Neuronal stem cell (in vitro differentiated cells): ENCODE measurements around the gene SPAG16.

Experiments used
- DNase-seq: peaks from one replicate; pipeline ENCODE4 v3.0.0-alpha.2; 2013; ENCODE audit warnings: low spot score
- H2AFZ ChIP-seq: one replicate; pipeline ENCODE4 v1.6.1; 2013; ENCODE audit warnings: mild to moderate bottlenecking, low read length, inconsistent platforms
- H2AK5ac ChIP-seq: 2 replicates; pipeline ENCODE4 v1.6.1; 2013; ENCODE audit warnings: low read depth, mild to moderate bottlenecking, inconsistent platforms, low read length, moderate library complexity, mixed read lengths
- H2BK120ac ChIP-seq: 2 replicates; pipeline ENCODE4 v1.6.1; 2013; ENCODE audit warnings: low read depth, mild to moderate bottlenecking, inconsistent platforms, low read length, moderate library complexity, mixed read lengths
- H2BK12ac ChIP-seq: one replicate; pipeline ENCODE4 v1.6.1; 2013; ENCODE audit warnings: low read length, inconsistent platforms
- H2BK15ac ChIP-seq: 2 replicates; pipeline ENCODE4 v1.6.1; 2013; ENCODE audit warnings: mild to moderate bottlenecking, low read length, inconsistent platforms, mixed read lengths
- H2BK5ac ChIP-seq: one replicate; pipeline ENCODE4 v1.6.1; 2013; ENCODE audit warnings: inconsistent platforms, mild to moderate bottlenecking, low read length, moderate library complexity
- H3K14ac ChIP-seq: one replicate; pipeline ENCODE4 v1.6.1; 2013; ENCODE audit warnings: low read length, inconsistent platforms
- H3K18ac ChIP-seq: 2 replicates; pipeline ENCODE4 v1.6.1; 2013; ENCODE audit warnings: low read length, inconsistent platforms
- H3K23ac ChIP-seq: 2 replicates; pipeline ENCODE4 v1.6.1; 2013; ENCODE audit warnings: low read depth, mild to moderate bottlenecking, mixed read lengths, low read length, inconsistent platforms; ENCODE audit not compliant: poor library complexity
- H3K27ac ChIP-seq: replicated peaks from 3 replicates; pipeline ENCODE4 v1.5.1; 2013; ENCODE audit warnings: low read length, inconsistent platforms
- H3K27me3 ChIP-seq, 3 experiments: 2 replicates each; pipeline ENCODE4 v1.6.1; 2013; ENCODE audit warnings: low read length in 3 of 3, mild to moderate bottlenecking in 2 of 3, inconsistent platforms in 1 of 3, low read depth in 1 of 3, mixed read lengths in 1 of 3, moderate library complexity in 1 of 3; ENCODE audit not compliant: control insufficient read depth in 3 of 3, insufficient read depth in 3 of 3
- H3K36me3 ChIP-seq, 2 donors: replicated peaks in 1 of 2; 2 replicates each; pipeline ENCODE4 v1.6.1; 2013; ENCODE audit warnings: low read length in 2 of 2; ENCODE audit not compliant: control insufficient read depth in 2 of 2, insufficient read depth in 2 of 2
- H3K4ac ChIP-seq: 2 replicates; pipeline ENCODE4 v1.6.1; 2013; ENCODE audit warnings: inconsistent platforms, mild to moderate bottlenecking, low read length, moderate library complexity
- H3K4me1 ChIP-seq, 2 donors: 1 replicate in 1 of 2; 2 replicates in 1 of 2; pipeline ENCODE4 v1.6.1; 2013; ENCODE audit warnings: low read length in 2 of 2, low read depth in 1 of 2; ENCODE audit not compliant: control insufficient read depth in 2 of 2, insufficient read depth in 1 of 2
- H3K4me2 ChIP-seq: one replicate; pipeline ENCODE4 v1.6.1; 2013; ENCODE audit warnings: mild to moderate bottlenecking, low read length, inconsistent platforms; ENCODE audit not compliant: insufficient read depth, poor library complexity, severe bottlenecking
- H3K4me3 ChIP-seq, 2 donors: 2 replicates each; pipeline ENCODE4 v1.5.1; 2013; ENCODE audit warnings: low read length in 2 of 2, mild to moderate bottlenecking in 2 of 2, inconsistent platforms in 1 of 2, moderate library complexity in 1 of 2
- H3K79me1 ChIP-seq: one replicate; pipeline ENCODE4 v1.6.1; 2013; ENCODE audit warnings: low read depth, mild to moderate bottlenecking, inconsistent platforms, low read length, moderate library complexity
- H3K9ac ChIP-seq: one replicate; pipeline ENCODE4 v1.6.1; 2013; ENCODE audit warnings: mild to moderate bottlenecking, low read depth, low read length, inconsistent platforms; ENCODE audit not compliant: poor library complexity
- H3K9me3 ChIP-seq, 2 donors: replicated peaks in 1 of 2; 2 replicates each; pipeline versions ENCODE3 to v1.6.1; 2013; ENCODE audit warnings: low read length in 2 of 2, mild to moderate bottlenecking in 2 of 2, inconsistent platforms in 1 of 2, low read depth in 1 of 2, mixed read lengths in 1 of 2, moderate library complexity in 1 of 2; ENCODE audit not compliant: control insufficient read depth in 2 of 2, insufficient read depth in 1 of 2
- H4K8ac ChIP-seq: one replicate; pipeline ENCODE4 v1.6.1; 2013; ENCODE audit warnings: low read depth, mild to moderate bottlenecking, inconsistent platforms, low read length, moderate library complexity
- H4K91ac ChIP-seq: one replicate; pipeline ENCODE4 v1.6.1; 2013; ENCODE audit warnings: low read length, low read depth, mild to moderate bottlenecking, inconsistent platforms; ENCODE audit not compliant: poor library complexity
- WGBS, 2 donors: extraction: QIAGEN DNeasy Blood & Tissue Kit; methylation state at CpG; one replicate each; pipeline ENCODE4 v1.1.7; 2013; ENCODE audit warnings: missing lambda C conversion rate in 2 of 2, mixed read lengths in 1 of 2; ENCODE audit not compliant: insufficient read length in 2 of 2, insufficient replicate concordance in 1 of 2; ENCODE audit errors: extremely low coverage in 2 of 2; 5-methylcytosine and 5-hydroxymethylcytosine counted together

SPAG16 gene

GRCh38 chr2:214066862-214067261, 782.6 kb downstream of the SPAG16 start:
- Histone ChIP-seq H3K27me3 (no peaks in the 10 kb centered on the region), H3K14ac (no peak overlapping the region), H3K4me3 (no peak overlapping the region), H2BK15ac (no peak overlapping the region), H3K9ac (no peak overlapping the region), H2BK12ac (no peak overlapping the region), H3K4me2 (no peak overlapping the region), H2AK5ac (no peak overlapping the region), H3K79me1 (no peaks in the 10 kb centered on the region), H3K4me1 (peaks cover 7 to 15% of the 10 kb centered on the region in 2 donors), H2BK5ac (no peak overlapping the region), H3K27ac (no peak overlapping the region), H4K8ac (no peak overlapping the region), H3K36me3 (no peaks in the 10 kb centered on the region), H3K4ac (no peak overlapping the region), H2BK120ac (no peak overlapping the region), H4K91ac (no peak overlapping the region), H3K23ac (no peak overlapping the region), H3K9me3 (no peaks in the 10 kb centered on the region), H2AFZ (no peak overlapping the region), H3K18ac (no peak overlapping the region)
- no CpG with 5 or more reads among the region's 2 CpGs for WGBS, 2 donors
- no peak for DNase-seq

DNA sequence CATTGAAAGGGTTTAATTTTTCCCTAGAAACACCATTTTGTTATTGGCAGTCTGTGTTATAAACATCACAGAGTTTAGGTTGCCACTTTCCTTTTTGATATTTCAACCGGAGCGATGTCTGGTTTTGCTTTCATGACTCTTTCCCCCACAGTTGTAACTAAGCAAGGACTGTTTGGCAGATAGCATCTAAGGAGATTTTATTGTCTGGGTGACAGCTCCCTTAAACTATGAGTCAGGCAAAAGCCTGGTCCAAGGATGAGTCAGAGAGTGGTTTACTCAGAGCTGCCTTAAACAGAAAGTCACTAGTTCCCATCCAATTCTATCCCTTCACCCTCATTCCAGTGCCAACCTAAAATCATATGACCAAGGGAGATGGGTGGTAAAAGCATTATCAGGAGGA, 785.0 kb downstream of the SPAG16 start:
- Histone ChIP-seq H2BK5ac (no peak overlapping the region), H4K8ac (no peak overlapping the region), H3K14ac (no peak overlapping the region), H3K4ac (no peak overlapping the region), H2AFZ (peak overlapping the region; percentile 25), H3K23ac (no peak overlapping the region), H3K27me3 (no peaks in the 10 kb centered on the region), H2BK12ac (no peak overlapping the region), H3K79me1 (no peaks in the 10 kb centered on the region), H3K9ac (no peak overlapping the region), H3K18ac (no peak overlapping the region), H3K4me3 (no peak overlapping the region), H3K36me3 (no peaks in the 10 kb centered on the region), H4K91ac (no peak overlapping the region), H3K27ac (no peak overlapping the region), H2BK15ac (no peak overlapping the region), H2BK120ac (no peak overlapping the region), H3K9me3 (no peaks in the 10 kb centered on the region), H3K4me2 (no peak overlapping the region), H3K4me1 (peaks cover 7 to 15% of the 10 kb centered on the region in 2 donors), H2AK5ac (no peak overlapping the region)
- DNase-seq, result no peak
- WGBS, 2 donors, result no CpG with 5 or more reads among the region's 2 CpGs

GRCh38 chr2:214075456-214075855, 791.2 kb downstream of the SPAG16 start:
- Histone ChIP-seq H3K9me3 (no peaks in the 10 kb centered on the region), H3K9ac (no peak overlapping the region), H3K4me1 (peaks cover 0 to 1% of the 10 kb centered on the region in 2 donors), H3K4me2 (no peak overlapping the region), H4K8ac (no peak overlapping the region), H3K27me3 (no peaks in the 10 kb centered on the region), H3K27ac (no peak overlapping the region), H3K23ac (no peak overlapping the region), H2BK12ac (no peak overlapping the region), H2BK120ac (no peak overlapping the region), H3K36me3 (no peaks in the 10 kb centered on the region), H2AK5ac (no peak overlapping the region), H2BK15ac (no peak overlapping the region), H2BK5ac (no peak overlapping the region), H4K91ac (no peak overlapping the region), H3K14ac (no peak overlapping the region), H3K4ac (no peak overlapping the region), H3K4me3 (no peak overlapping the region), H2AFZ (no peak overlapping the region), H3K18ac (no peak overlapping the region), H3K79me1 (no peaks in the 10 kb centered on the region)
- WGBS, 2 donors, result no CpG with 5 or more reads among the region's 6 CpGs
- DNase-seq, result no peak

GRCh38 chr2:214076527-214076926, 792.3 kb downstream of the SPAG16 start:
- Histone ChIP-seq H2AK5ac (no peak overlapping the region), H2AFZ (no peak overlapping the region), H2BK15ac (no peak overlapping the region), H2BK120ac (no peak overlapping the region), H3K18ac (no peak overlapping the region), H3K27me3 (no peaks in the 10 kb centered on the region), H3K9ac (no peak overlapping the region), H3K4ac (no peak overlapping the region), H3K9me3 (no peaks in the 10 kb centered on the region), H4K8ac (no peak overlapping the region), H2BK5ac (no peak overlapping the region), H3K4me1 (peaks cover 0 to 1% of the 10 kb centered on the region in 2 donors), H3K14ac (no peak overlapping the region), H3K4me3 (no peak overlapping the region), H2BK12ac (no peak overlapping the region), H3K4me2 (no peak overlapping the region), H4K91ac (no peak overlapping the region), H3K36me3 (no peaks in the 10 kb centered on the region), H3K79me1 (no peaks in the 10 kb centered on the region), H3K23ac (no peak overlapping the region), H3K27ac (no peak overlapping the region)
- no peak for DNase-seq
- WGBS, 2 donors, result no CpG with 5 or more reads among the region's 1 CpG
